Liver (tissue), 3 donors: ENCODE measurements around the gene PPP1R16B.

ENCODE experiments used
- ATF3 ChIP-seq: IDR thresholded peaks from 2 replicates; pipeline ENCODE4 v1.6.1; 2016; ENCODE audit warnings: antibody characterized with exemption
- CTCF ChIP-seq: fragments of 150-350 bp; IDR thresholded peaks from 2 replicates; pipeline ENCODE4 v1.5.1; 2017; ENCODE audit warnings: improper control_type of control experiment, low read depth, low read length; ENCODE audit not compliant: missing input control
- EGR1 ChIP-seq, 2 donors: IDR thresholded peaks; 2 replicates each; pipeline ENCODE4 v1.6.1; 2016 to 2018; ENCODE audit warnings: antibody characterized with exemption in 2 of 2, low read depth in 2 of 2
- FOXA1 ChIP-seq: IDR thresholded peaks from 2 replicates; pipeline ENCODE4 v1.6.1; 2016; ENCODE audit warnings: antibody characterized with exemption
- GABPA ChIP-seq, 2 donors: IDR thresholded peaks in 1 of 2; conservative IDR thresholded peaks in 1 of 2; 2 replicates each; pipeline ENCODE4 v1.6.1; 2016; ENCODE audit warnings: antibody characterized with exemption in 2 of 2, mild to moderate bottlenecking in 1 of 2, moderate library complexity in 1 of 2
- HNF4A ChIP-seq, 2 donors: conservative IDR thresholded peaks; 2 replicates each; pipeline ENCODE4 v1.6.1; 2016; ENCODE audit warnings: antibody characterized with exemption in 2 of 2, mild to moderate bottlenecking in 2 of 2
- RAD21 ChIP-seq, 2 donors: IDR thresholded peaks; 2 replicates each; pipeline ENCODE4 v1.6.1; 2016; ENCODE audit warnings: antibody characterized with exemption in 2 of 2, mild to moderate bottlenecking in 2 of 2
- SP1 ChIP-seq: IDR thresholded peaks from 2 replicates; pipeline ENCODE4 v1.6.1; 2018; ENCODE audit warnings: antibody characterized with exemption, mild to moderate bottlenecking
- TAF1 ChIP-seq: conservative IDR thresholded peaks from 2 replicates; pipeline ENCODE4 v1.6.1; 2016; ENCODE audit warnings: antibody characterized with exemption, mild to moderate bottlenecking
- YY1 ChIP-seq: IDR thresholded peaks from 2 replicates; pipeline ENCODE4 v1.6.1; 2016; ENCODE audit warnings: antibody characterized with exemption, mild to moderate bottlenecking
- TF ChIP-seq, protein P1 (sequence below): IDR thresholded peaks from 2 replicates; pipeline ENCODE4 v1.6.1; 2016; ENCODE audit warnings: antibody characterized with exemption, mild to moderate bottlenecking
- TF ChIP-seq, protein P2 (sequence below): IDR thresholded peaks from 2 replicates; pipeline ENCODE4 v1.6.1; 2016; ENCODE audit warnings: antibody characterized with exemption
- TF ChIP-seq, protein P3 (sequence below): IDR thresholded peaks from 2 replicates; pipeline ENCODE4 v1.6.1; 2016; ENCODE audit warnings: antibody characterized with exemption
- donor health status: healthy.
- donor health status: healthy.

DNA sequence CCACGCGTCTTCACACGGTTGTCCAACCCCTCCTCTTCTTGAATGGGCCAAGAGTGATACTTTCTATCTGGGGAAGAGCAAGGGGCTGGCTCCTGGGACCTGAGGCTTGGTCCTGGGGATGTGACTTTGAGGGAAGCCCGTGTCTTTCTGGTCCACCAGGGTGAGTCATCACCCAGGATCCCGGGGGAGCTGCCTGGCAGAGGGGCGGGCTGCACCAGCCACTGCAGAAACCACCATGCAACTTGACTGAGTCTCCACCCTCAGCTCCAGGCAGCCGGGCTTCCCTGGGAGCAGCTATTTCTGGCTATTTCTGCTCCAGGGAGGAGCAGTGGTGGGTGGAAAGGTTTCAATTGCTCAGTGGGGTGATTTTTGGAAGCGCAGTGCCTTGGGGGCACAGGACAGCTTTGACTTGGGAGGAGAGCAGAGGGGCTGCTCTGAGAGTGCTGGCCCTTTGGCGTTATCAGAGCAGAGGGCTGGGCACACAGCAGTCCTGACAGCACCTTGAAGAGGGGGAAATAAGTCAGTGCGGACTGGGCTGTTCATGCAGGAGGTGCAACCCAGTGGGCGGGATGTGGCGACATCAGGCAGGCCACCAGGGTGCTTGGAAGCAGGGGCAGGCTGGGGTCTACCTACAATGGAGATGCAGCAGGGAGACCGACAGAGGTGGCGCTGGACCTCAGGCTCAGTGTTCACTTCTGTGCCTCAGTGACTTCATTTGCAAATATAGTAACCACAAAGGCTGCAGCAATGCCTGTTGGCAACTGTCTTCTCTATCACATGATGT, 75.6 kb downstream of the PPP1R16B start:
- TF ChIP-seq CTCF (no peak), YY1 (no peak), RAD21 (IDR thresholded peaks at IDR 0.05) (no peak), GABPA (IDR thresholded peaks at IDR 0.05 in 1 of 2, conservative IDR thresholded peaks at IDR 0.05 in 1 of 2) (no peak), SP1 (no peak), ATF3 (no peak), FOXA1 (no peak), TAF1 (no peak), EGR1 (IDR thresholded peaks at IDR 0.05; ENCODE audit: low read depth in 2 of 2) (no peak), HNF4A (conservative IDR thresholded peaks at IDR 0.05) (no peak)
- TF ChIP-seq, protein P1, sequence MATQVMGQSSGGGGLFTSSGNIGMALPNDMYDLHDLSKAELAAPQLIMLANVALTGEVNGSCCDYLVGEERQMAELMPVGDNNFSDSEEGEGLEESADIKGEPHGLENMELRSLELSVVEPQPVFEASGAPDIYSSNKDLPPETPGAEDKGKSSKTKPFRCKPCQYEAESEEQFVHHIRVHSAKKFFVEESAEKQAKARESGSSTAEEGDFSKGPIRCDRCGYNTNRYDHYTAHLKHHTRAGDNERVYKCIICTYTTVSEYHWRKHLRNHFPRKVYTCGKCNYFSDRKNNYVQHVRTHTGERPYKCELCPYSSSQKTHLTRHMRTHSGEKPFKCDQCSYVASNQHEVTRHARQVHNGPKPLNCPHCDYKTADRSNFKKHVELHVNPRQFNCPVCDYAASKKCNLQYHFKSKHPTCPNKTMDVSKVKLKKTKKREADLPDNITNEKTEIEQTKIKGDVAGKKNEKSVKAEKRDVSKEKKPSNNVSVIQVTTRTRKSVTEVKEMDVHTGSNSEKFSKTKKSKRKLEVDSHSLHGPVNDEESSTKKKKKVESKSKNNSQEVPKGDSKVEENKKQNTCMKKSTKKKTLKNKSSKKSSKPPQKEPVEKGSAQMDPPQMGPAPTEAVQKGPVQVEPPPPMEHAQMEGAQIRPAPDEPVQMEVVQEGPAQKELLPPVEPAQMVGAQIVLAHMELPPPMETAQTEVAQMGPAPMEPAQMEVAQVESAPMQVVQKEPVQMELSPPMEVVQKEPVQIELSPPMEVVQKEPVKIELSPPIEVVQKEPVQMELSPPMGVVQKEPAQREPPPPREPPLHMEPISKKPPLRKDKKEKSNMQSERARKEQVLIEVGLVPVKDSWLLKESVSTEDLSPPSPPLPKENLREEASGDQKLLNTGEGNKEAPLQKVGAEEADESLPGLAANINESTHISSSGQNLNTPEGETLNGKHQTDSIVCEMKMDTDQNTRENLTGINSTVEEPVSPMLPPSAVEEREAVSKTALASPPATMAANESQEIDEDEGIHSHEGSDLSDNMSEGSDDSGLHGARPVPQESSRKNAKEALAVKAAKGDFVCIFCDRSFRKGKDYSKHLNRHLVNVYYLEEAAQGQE: no peak
- TF ChIP-seq, protein P2, sequence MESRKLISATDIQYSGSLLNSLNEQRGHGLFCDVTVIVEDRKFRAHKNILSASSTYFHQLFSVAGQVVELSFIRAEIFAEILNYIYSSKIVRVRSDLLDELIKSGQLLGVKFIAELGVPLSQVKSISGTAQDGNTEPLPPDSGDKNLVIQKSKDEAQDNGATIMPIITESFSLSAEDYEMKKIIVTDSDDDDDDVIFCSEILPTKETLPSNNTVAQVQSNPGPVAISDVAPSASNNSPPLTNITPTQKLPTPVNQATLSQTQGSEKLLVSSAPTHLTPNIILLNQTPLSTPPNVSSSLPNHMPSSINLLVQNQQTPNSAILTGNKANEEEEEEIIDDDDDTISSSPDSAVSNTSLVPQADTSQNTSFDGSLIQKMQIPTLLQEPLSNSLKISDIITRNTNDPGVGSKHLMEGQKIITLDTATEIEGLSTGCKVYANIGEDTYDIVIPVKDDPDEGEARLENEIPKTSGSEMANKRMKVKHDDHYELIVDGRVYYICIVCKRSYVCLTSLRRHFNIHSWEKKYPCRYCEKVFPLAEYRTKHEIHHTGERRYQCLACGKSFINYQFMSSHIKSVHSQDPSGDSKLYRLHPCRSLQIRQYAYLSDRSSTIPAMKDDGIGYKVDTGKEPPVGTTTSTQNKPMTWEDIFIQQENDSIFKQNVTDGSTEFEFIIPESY: no peak
- TF ChIP-seq, protein P3, sequence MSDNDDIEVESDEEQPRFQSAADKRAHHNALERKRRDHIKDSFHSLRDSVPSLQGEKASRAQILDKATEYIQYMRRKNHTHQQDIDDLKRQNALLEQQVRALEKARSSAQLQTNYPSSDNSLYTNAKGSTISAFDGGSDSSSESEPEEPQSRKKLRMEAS: no peak
